NB4 (cell line): ENCODE measurements around the gene PDE3B.

ENCODE experiments used
- CTCF ChIP-seq: IDR thresholded peaks from one replicate; pipeline ENCODE4 v1.5.1; 2012; ENCODE audit warnings: low read depth, low read length
- MAX ChIP-seq: IDR thresholded peaks from 2 replicates; pipeline ENCODE4 v1.6.1; 2011; ENCODE audit warnings: low read depth, low read length
- MYC ChIP-seq: IDR thresholded peaks from 2 replicates; pipeline ENCODE4 v1.6.1; 2011; ENCODE audit warnings: low read depth, low read length
- POLR2A ChIP-seq: IDR thresholded peaks from 2 replicates; pipeline ENCODE4 v1.6.1; 2011; ENCODE audit warnings: mild to moderate bottlenecking; ENCODE audit not compliant: insufficient read length; ENCODE audit errors: extremely low read depth

GRCh38 chr11:14642873-14643696 lies 519 bp upstream of the PDE3B start:
- TF ChIP-seq POLR2A: no peak
- no peak for TF ChIP-seq CTCF
- TF ChIP-seq MAX: peak; percentile 76
- peak; percentile 40 for TF ChIP-seq MYC
